Adrenal gland (tissue), 5 donors: ENCODE measurements around the gene QKI.

Experiments
- POLR2A ChIP-seq, 2 donors: fragments of 450-650 bp; IDR thresholded peaks; one replicate each; pipeline ENCODE4 v1.6.1; 2017; ENCODE audit warnings: antibody characterized with exemption in 2 of 2, mild to moderate bottlenecking in 2 of 2, moderate library complexity in 1 of 2
- TF ChIP-seq, protein P1 (sequence below), 6 experiments: fragments of 450-650 bp in 4 of 6; fragments of 200-600 bp in 2 of 6; sonication (generic) in 1 of 6; IDR thresholded peaks; 1 replicate in 5 of 6; 2 replicates in 1 of 6; pipeline versions ENCODE4 v1.5.1 to v1.8.0; 2016 to 2021; ENCODE audit warnings: antibody characterized with exemption in 6 of 6, mild to moderate bottlenecking in 2 of 6, moderate library complexity in 1 of 6
- donor health status: DM: no; HTN: no; CAD: no.

DNA sequence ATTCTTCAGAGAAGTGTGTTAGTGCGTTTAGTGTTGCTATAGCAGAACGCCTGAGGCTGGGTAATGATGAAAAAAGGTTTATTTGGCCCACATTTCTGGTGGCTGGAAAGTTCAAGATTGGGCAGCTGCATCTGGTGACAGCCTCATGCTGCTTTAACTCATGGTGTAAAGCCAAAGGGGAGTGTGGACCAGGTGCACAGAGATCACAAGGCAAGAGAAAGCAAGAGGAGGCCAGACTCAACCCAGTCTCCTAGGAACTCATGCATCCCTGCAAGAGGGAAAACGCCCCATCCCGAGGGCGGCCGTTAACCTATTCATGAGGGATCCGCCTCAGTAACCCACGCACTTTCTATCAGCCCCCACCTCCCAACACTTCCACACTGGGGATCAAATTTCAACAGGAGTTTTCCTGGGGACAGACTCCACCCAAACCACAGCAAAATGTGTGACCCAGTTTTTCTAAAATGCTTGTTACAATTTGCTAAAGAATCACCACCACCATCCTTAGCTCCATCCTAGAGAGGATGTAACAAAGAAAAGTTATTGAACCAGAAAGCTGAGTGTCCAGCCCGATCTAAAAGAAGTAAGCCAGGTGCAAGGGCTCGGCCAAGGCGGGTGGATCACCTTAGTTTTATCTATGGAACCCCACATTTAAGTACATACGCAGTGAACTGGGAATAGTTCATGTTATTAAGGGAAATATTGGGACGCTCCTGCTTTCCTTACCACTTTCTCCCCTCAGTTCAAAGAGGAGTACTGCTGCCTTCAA, 164.8 kb downstream of the QKI start:
- no peak for TF ChIP-seq POLR2A (IDR thresholded peaks at IDR 0.05)
- TF ChIP-seq, protein P1, sequence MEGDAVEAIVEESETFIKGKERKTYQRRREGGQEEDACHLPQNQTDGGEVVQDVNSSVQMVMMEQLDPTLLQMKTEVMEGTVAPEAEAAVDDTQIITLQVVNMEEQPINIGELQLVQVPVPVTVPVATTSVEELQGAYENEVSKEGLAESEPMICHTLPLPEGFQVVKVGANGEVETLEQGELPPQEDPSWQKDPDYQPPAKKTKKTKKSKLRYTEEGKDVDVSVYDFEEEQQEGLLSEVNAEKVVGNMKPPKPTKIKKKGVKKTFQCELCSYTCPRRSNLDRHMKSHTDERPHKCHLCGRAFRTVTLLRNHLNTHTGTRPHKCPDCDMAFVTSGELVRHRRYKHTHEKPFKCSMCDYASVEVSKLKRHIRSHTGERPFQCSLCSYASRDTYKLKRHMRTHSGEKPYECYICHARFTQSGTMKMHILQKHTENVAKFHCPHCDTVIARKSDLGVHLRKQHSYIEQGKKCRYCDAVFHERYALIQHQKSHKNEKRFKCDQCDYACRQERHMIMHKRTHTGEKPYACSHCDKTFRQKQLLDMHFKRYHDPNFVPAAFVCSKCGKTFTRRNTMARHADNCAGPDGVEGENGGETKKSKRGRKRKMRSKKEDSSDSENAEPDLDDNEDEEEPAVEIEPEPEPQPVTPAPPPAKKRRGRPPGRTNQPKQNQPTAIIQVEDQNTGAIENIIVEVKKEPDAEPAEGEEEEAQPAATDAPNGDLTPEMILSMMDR (IDR thresholded peaks at IDR 0.05) = no peak
